PFSK-1 (cell line): Measurements from ENCODE around the gene WDR62.

Source experiments
- FOXP2 ChIP-seq: optimal IDR thresholded peaks from 2 replicates; pipeline ENCODE3; 2011; ENCODE audit warnings: borderline replicate concordance, control low read depth, inconsistent platforms; ENCODE audit not compliant: insufficient read depth; ENCODE audit errors: extremely low read length, extremely low read depth
- POLR2AphosphoS5 ChIP-seq: IDR thresholded peaks from 2 replicates; pipeline ENCODE4 v1.6.1; 2012; ENCODE audit warnings: low read depth, mild to moderate bottlenecking, control low read depth, low read length, moderate library complexity
- SIN3A ChIP-seq: IDR thresholded peaks from 2 replicates; pipeline ENCODE4 v1.6.1; 2012; ENCODE audit warnings: mild to moderate bottlenecking, low read length, moderate library complexity, borderline replicate concordance; ENCODE audit not compliant: insufficient read depth
- TAF1 ChIP-seq: IDR thresholded peaks from 2 replicates; pipeline ENCODE4 v1.6.1; 2012; ENCODE audit warnings: low read length, control low read depth, borderline replicate concordance; ENCODE audit not compliant: insufficient read depth
- TF ChIP-seq, protein P1 (sequence below), 2 experiments: IDR thresholded peaks; 2 replicates each; pipeline versions ENCODE4 v1.6.1 to v1.8.0; 2011 to 2012; ENCODE audit warnings: low read depth in 2 of 2, low read length in 2 of 2, control low read depth in 1 of 2, inconsistent platforms in 1 of 2, mild to moderate bottlenecking in 1 of 2, moderate library complexity in 1 of 2; ENCODE audit not compliant: insufficient read depth in 1 of 2

Gene WDR62

DNA sequence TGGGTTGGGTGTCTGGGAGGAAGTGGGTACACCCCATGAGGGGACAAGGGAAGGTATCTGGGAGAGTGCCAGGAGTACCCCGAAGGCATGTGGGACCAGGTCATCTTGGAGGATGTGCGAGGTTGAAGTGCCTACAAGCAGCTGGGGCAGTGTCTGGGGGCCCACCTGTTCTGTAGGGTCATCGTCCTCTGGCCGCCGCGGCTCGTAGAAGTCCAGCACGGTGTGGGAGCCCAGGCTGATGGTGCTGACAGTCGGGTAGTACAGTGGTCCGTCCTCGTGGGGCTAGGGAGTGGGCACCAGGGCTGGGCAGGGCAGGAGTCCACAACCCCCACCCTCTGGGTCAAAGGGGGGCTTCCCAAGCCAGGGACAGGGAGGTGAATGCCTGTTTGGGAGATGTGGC lies 44.3 kb upstream of the WDR62 start:
- TF ChIP-seq, protein P1, sequence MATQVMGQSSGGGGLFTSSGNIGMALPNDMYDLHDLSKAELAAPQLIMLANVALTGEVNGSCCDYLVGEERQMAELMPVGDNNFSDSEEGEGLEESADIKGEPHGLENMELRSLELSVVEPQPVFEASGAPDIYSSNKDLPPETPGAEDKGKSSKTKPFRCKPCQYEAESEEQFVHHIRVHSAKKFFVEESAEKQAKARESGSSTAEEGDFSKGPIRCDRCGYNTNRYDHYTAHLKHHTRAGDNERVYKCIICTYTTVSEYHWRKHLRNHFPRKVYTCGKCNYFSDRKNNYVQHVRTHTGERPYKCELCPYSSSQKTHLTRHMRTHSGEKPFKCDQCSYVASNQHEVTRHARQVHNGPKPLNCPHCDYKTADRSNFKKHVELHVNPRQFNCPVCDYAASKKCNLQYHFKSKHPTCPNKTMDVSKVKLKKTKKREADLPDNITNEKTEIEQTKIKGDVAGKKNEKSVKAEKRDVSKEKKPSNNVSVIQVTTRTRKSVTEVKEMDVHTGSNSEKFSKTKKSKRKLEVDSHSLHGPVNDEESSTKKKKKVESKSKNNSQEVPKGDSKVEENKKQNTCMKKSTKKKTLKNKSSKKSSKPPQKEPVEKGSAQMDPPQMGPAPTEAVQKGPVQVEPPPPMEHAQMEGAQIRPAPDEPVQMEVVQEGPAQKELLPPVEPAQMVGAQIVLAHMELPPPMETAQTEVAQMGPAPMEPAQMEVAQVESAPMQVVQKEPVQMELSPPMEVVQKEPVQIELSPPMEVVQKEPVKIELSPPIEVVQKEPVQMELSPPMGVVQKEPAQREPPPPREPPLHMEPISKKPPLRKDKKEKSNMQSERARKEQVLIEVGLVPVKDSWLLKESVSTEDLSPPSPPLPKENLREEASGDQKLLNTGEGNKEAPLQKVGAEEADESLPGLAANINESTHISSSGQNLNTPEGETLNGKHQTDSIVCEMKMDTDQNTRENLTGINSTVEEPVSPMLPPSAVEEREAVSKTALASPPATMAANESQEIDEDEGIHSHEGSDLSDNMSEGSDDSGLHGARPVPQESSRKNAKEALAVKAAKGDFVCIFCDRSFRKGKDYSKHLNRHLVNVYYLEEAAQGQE (IDR thresholded peaks at IDR 0.05; ENCODE audit: insufficient read depth in 1 of 2, low read depth in 2 of 2, low read length in 2 of 2) = no peak
- TF ChIP-seq TAF1 = no peak
- TF ChIP-seq POLR2AphosphoS5 = no peak
- no peak for TF ChIP-seq SIN3A

DNA sequence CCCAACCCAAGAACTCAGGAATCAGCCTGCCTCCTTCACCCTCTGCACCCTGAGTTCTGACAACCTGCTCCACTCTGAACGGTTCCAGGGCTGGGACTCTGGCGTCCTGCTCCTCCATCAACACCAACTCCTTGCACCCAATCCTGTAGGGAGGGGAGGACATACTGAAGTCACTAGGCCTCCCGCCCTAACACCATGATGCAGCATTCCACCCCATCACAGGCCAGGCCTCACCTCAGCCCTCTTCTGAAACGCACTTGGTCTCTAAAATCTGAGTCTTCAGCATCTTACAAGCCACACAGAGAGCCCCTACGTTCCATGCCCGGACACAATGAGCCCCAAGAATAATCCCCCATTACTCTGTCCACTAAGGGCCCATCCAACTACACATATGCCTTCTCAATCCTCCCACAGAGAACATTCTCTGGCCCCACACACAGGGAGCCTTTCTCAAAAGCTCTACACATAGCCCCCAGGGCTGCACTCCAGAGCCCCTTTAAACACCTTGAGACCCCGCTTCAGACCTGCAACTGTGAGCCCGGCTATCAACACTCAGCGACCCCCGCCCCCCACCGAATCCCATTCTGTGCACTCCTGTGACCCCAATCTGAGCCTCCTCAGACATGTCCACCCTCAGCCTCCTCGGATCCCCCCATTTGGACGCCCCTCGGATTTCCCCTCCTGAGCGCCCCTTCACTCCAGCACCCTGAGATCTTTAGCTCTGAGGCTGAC lies 41.3 kb upstream of the WDR62 start:
- TF ChIP-seq POLR2AphosphoS5 (no peak), SIN3A (no peak), TAF1 (no peak), FOXP2 (no peak)
- TF ChIP-seq, protein P1 (IDR thresholded peaks at IDR 0.05; ENCODE audit: insufficient read depth in 1 of 2, low read depth in 2 of 2, low read length in 2 of 2) = no peak

DNA sequence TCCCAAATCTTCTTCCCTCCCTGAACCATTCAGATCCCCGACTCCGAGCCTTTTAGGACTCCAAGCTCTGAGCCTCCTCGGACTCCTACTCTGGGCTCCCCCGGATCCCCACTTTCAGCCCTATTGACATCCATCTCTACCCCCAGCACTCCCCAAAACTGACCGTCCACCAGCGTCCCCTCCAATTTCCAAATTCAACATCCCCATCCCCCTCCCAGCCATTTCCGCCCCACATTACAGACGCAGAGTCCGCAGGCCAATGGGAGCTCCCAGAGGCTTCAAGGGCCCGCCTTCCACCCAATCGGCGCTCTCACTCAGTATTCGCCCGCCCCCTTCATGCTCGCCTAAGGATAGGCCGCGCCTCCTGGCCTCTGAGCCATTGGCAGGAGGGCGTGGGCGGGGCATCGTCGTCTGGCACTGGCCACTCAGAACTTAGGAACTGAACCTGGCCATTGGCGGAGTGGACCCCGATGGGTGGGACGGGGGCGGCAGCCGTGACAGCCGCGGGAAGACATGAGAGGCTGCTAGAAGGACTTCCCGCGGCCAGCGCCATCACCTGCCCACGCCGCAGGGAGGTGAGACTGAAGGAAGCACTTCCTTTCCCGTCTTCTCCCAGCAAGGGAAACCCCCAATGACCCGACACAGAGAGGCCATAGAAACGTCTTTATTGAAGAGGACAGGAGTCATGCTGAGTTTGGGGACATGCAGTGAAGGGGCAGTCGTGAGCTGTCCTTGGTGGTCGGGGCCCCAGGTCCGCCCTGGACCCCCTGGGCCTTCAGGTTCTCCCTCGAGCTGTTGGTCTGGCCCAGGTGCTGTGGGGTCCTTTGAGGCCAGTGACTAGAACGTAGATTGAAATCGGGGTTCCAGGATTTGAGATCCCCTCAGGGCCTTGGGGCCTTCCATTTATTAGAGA lies 40.4 kb upstream of the WDR62 start, which contains the start of gene ALKBH6:
Gene ALKBH6 (minus strand): TSS at position 202 of the 913 bp plus-strand sequence. CDS start 816 bp downstream, outside the sequence.
- TF ChIP-seq, protein P1 (IDR thresholded peaks at IDR 0.05; ENCODE audit: insufficient read depth in 1 of 2, low read depth in 2 of 2, low read length in 2 of 2) = peak; percentile 60 to 86; a peak in 3 of 4 replicates
- peak; percentile 84 for TF ChIP-seq POLR2AphosphoS5
- peak; percentile 43; the same call in 1 of the 2 replicates for TF ChIP-seq TAF1
- 0 out of 2 replicates have a peak, but pooled peaks have one; percentile 73 for TF ChIP-seq SIN3A
- peak; percentile 44 for TF ChIP-seq FOXP2

DNA sequence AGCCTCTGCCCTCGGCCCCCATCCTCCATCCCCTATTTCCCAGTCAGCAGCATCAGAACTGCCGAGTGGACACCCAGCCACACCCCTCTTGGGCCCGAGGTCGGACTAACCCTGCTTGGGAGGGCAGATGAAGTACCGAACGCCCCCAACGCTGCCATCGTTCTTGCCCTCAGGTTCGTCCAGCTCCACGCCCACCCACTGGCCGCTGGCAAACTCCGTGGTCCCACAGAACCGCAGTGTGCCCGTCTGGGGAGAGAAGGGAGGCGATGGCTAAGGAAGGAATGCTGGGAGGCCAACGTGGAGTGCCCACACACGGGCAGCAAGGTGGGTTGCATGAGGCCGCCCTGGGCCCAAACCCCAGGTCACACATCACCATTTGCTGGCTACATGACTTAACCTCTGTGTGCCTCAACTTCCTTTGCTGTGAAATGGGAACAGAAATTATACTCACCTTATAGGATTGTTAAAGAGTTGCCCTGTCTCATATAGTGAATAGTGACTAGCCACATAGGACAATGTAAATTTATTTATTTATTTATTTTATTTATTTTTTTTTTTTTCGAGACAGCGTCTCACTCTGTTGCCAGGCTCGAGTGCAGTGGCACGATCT lies 35.5 kb upstream of the WDR62 start:
- TF ChIP-seq FOXP2 = no peak
- no peak for TF ChIP-seq POLR2AphosphoS5
- TF ChIP-seq, protein P1 (IDR thresholded peaks at IDR 0.05; ENCODE audit: insufficient read depth in 1 of 2, low read depth in 2 of 2, low read length in 2 of 2) = no peak
- TF ChIP-seq SIN3A = no peak
- no peak for TF ChIP-seq TAF1
